GM11168 (cell line): ENCODE data around the gene FAM131B.
"Not testable (repeated sequence)": the region's sequence is repeated elsewhere in the genome, so short reads cannot be mapped to it uniquely, and the experiment has no call there.

ENCODE experiments used
- in situ Hi-C: fragments of 300-500 bp; cut with MboI; formaldehyde crosslinking; loops from one replicate; pipeline ENCODE4 v1.12.0; 2022; ENCODE audit warnings: low sequenced_read_pairs; ENCODE audit not compliant: unreplicated experiment

The FAM131B gene

GRCh38 chr7:143395187-143396149, 33.0 kb upstream of the FAM131B start:
- in situ Hi-C loops = no loop called here

GRCh38 chr7:143394777-143395176, 32.3 kb upstream of the FAM131B start:
- in situ Hi-C loops = no loop called here

- in situ Hi-C loops = no loop called here
These were observed 31.6 kb upstream of the FAM131B start for GRCh38 chr7:143394068-143394467.

GRCh38 chr7:143393267-143394041, 30.9 kb upstream of the FAM131B start:
- in situ Hi-C loops = no loop called here

GRCh38 chr7:143392875-143393266, 30.4 kb upstream of the FAM131B start:
- in situ Hi-C loops = no loop called here

- in situ Hi-C loops = not testable (repeated sequence)
These were observed 29.9 kb upstream of the FAM131B start for GRCh38 chr7:143392427-143392826.

GRCh38 chr7:143391462-143392404, 29.2 kb upstream of the FAM131B start:
- in situ Hi-C loops = no loop called here

- in situ Hi-C loops = no loop called here
These were observed 28.3 kb upstream of the FAM131B start for GRCh38 chr7:143390773-143391317.

GRCh38 chr7:143390104-143390772, 27.7 kb upstream of the FAM131B start:
- in situ Hi-C loops = no loop called here

- in situ Hi-C loops = no loop called here
These were observed 27.0 kb upstream of the FAM131B start for GRCh38 chr7:143389316-143390103.

GRCh38 chr7:143388491-143389101, 26.1 kb upstream of the FAM131B start:
- in situ Hi-C loops = no loop called here

- in situ Hi-C loops = no loop called here
These were observed 25.5 kb upstream of the FAM131B start for GRCh38 chr7:143388051-143388450.

- in situ Hi-C loops = no loop called here
These were observed 24.9 kb upstream of the FAM131B start for GRCh38 chr7:143387156-143387975.

- in situ Hi-C loops = no loop called here
These were observed 23.6 kb upstream of the FAM131B start for GRCh38 chr7:143385891-143386781.

GRCh38 chr7:143384661-143385631, 22.4 kb upstream of the FAM131B start:
- in situ Hi-C loops = no loop called here
